Glomerular visceral epithelial cell (primary cell): ENCODE measurements around the gene KIF19.
"Not testable (repeated sequence)": the region's sequence is repeated elsewhere in the genome, so short reads cannot be mapped to it uniquely, and the experiment has no call there.

Experiments
- DNase-seq: peaks from one replicate; pipeline ENCODE4 v3.0.0-alpha.2; 2016; ENCODE audit errors: extremely low spot score

The KIF19 gene

DNA sequence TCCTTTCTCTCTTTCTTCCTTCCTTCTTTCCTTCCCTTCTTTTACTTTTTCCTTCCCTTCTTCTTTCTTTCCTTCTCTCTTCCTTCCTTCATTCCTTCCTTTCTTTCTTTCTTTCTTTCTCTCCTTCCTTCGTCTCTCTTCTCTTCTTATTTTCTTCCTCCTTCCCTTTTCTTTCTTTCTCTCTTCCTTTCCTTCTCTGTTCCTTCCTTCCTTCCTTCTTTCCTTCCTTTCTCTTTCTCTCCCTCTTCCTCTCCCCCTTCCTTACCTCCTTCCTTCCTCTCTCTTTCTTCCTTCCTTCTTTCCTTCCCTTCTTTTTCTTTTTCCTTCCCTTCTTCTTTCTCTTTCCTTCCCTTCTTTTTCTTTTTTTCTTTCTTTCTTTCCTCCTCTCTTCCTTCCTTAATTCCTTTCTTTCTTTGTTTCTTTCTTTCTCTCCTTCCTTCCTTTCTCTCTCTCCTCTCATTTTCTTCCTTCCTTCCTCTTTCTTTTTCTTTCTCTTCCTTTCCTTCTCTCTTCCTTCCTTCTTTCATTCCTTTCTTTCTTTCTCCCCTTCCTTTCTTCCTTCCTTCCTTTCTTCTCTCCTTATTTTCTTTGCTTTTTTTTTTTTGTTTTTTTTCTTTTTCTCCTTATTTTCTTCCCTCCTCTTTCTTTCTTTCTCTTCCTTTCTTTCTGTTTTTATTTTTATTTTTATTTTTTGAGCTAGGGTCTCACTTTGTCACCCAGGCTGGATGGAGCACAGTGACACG, 64.1 kb downstream of the KIF19 start:
- DNase-seq: no peak

DNA sequence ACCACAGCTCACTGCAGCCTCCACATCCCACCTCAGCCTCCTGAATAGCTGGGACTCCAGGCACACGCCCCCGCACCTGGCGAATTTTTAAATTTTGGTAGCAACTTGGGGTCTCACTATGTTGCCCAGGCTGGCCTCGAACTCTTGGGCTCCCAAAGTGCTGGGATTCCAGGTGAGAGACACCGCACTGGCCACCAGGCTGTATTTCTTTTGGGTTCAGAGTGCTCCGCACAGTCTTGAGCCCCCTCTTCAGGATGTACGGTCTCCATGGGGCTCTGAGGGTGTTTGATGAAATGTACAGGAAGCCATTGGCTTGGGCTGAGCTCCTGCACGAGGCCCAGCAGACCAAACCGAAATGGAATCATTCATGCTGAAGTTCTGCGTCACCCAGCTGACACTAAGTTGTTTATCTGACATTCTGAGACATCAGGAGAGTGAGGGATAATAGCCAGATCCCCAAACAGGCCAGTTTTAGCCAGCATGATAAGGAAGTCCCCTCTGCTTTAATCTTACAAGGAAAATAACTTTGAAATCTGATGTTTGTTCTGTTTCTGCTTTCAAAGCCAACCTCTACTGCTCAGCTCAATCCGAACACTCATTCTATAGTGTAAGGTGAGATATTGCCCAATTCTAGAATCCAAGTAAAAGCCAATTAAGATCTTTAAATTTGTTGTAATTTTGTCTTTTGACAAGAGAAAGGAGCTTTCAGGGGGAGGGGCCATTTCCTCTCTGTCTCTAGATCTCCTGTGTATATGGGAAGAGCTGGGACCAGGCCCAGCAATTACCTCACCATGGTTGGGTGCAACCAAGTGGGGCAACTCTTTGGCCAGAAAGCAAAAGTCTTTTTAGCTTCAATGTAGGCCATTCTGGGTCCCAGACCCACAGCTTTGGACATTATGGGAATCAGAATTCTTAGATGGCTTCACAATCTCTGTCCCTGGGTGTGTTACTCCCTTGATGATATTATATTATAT, 64.9 kb downstream of the KIF19 start:
- no peak for DNase-seq

DNA sequence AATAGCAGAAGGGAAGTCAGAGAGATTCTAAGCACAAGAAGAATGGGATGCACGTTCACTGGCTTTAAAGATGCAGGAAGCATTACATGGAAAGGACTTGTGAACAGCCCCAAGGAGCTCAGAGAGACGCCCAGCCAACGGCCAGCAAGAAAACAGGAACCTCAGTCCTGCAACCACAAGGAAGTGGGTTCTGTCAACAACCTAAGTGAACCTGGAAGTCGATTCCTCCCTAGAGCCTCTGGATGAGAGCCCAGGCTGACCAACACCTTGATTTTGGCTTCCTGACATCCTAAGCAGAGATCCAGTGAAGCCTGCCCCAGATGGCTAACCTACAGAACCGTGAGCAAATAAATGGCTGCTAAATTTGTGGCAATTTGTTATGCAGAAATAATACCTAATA, 65.7 kb downstream of the KIF19 start:
- no peak for DNase-seq

DNA sequence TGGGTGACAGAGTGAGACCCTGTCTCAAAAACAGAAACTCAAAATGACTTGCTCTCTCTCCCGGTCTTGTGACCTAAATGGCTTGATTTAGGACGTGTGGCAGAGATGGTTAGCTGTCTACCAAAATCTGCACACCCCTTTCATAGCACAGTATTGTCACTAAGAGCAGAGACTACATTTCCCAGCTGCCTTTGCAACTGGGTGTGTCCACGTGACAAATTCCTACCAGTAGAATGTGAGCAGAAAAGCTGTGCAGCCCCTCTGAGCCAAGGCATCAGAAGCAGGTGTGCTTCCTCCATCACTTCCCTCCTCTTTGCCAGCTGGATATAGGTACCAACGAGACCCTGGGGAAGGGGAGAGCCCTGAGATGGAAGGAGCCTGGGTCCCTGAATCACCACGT, 66.8 kb downstream of the KIF19 start:
- DNase-seq: no peak

DNA sequence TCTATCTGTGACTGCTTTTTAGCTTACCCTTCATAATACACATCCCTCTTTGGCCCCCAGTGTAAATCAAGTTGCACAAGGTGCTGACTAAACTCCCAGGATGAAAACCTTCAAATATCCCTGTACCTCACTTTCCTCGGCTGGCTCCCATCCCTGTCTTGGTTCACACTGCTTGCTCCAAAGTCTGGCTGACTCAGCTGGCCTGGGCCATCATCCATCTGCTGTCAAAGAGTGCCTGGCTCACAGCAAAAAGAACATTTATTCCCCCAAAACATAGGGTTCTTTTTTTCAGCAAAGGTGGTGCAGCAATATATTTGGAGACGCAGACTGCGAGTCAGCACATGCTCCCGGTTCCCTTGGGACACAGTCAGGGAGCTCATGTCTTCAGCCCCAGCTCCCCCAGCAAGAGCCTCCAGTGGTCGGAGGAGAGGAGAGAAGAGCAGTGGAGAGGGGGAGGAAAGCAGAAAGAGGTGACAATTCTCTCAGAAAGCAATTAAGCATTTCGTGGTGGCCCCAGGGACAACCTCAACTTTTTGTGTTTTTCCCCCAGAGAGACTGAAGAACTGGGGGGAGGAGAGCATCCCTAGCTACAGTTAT, 67.4 kb downstream of the KIF19 start:
- DNase-seq: no peak

DNA sequence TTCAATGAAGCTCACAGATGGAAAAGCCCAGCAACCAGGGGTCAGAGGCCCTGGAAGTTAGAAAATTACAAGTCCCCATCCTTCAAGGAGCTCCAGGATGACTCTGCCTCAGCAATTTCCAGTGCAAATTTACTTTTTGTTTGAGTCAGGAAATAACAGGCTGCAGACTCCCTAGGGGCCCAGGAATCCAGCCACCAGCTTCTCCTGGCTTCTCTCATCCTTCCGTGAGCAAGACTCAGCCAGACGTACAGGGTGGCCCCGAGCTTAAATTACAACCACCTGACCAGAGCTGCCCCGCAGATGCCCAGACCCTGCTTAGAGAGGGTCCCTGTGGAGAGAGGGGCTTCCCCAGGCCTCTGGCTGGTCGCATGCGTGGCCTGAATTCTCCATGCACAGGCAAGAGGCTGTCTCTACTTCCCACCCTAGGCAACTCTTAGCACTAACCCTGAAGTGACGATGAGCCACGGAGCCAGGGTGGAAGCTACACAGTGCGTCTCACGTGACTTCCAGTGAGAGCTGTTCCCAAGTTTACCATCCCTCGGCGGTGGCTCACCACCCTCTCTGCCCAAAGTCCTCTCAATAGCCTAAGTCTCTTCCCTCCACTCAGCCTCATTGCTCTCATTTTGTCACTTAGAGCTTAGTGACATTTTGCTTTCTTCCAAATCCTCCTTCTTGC, 68.4 kb downstream of the KIF19 start:
- DNase-seq: no peak

DNA sequence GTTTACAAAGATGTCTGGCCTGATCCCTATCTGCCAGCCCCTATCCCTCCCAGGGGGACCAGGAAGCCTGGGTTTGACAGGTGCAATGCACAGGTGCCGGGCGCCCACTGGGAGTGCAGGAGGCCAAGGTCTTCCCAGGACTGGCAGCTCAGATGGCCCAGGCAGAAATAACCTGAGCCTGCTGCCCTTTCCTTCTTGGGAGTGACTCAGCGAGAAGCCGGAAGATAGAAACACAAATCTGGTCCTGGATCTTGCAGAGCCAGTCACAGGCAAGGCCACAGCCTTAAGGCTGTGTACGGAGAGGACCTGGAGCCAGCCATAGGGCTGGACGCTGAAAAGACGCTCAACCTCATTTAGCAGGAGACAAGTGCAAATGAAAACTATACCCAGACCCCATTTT, 69.0 kb downstream of the KIF19 start:
- DNase-seq: no peak

DNA sequence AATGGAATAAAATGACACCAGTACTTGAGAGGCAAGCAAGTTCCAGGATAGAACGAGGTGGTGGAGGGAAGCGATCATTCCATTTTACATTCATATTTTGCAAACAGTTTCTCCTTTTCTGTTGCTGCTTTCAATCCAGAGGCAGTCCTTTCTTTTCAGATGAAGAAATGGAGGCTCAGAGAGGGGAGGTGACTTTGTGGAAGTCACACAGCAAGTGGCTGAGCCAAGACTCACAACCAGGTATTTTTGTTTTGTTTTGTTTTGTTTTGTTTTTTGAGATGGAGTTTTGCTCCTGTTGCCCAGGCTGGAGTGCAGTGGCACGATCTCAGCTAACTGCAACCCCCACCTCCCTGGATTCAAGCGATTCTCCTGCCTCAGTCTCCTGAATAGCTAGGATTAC, 70.5 kb downstream of the KIF19 start:
- no peak for DNase-seq

DNA sequence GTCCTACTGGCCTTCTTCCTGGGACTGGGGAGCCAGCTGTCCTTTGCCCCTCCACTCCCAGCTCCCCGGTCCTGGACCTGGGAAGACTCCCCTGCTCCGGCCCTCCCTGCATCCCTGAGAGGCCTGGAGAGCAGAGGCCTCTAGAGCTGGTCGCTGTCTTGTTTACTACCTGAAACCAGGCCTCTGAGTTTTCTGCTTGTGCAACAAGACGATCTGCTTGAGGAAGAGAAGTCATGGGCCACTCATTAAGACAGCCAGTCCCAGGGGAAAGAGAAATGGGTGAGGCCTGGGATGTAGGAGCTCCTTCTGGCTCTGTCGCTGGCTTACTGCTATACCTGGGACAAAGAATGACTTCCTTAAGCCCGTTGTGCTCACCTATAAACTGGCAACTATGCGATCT, 76.0 kb downstream of the KIF19 start:
- no peak for DNase-seq

DNA sequence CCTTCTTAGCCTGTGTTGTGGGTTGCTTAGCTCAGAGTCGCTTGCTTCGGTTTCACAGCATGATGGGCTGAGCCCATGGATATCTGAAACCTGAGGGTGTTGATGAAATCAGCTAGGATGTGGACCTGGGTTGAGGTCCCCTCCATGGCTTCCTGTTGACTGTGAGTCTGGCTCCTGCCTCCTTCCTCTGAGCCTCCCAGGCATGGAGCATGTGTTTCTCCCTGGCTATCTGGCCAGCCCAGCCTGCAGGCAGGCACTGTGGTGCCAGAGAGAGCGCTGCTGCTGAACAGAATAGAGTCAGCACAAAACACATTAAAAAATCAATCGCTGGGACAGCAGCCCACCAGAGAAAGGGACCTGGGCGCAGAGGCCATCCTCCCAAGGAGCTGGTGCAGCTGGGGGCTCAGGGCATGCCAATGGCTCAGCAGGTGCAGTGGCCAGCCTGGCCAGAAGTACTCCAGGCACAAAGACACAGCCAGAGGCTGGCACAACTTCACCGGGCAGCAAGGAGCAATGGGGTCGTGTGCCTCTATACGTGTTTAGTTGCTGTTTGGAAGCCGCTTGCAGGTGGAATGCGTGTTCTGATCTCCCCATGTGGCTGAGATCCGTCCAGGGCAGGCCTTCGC, 77.6 kb downstream of the KIF19 start:
- no peak for DNase-seq

DNA sequence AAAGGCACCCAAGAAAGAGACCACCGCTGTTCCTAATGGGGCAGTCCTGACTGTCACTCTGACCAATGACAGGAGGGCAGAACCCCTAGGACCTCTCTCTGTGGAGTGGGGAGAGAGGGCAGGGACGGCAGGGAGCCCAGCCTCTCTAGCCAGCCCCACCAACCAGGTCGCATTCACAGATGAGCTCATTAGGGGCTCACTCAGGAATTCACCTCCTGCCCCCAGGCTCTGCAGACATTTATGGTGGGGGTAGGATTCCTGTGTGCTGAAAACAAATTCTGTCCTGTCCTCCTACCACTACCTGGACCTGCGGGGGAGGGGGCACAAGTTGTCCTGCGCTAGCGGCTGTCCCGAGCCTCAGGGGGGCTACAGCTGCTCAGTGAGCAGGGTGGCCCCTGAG, 78.2 kb downstream of the KIF19 start:
- DNase-seq: no peak

DNA sequence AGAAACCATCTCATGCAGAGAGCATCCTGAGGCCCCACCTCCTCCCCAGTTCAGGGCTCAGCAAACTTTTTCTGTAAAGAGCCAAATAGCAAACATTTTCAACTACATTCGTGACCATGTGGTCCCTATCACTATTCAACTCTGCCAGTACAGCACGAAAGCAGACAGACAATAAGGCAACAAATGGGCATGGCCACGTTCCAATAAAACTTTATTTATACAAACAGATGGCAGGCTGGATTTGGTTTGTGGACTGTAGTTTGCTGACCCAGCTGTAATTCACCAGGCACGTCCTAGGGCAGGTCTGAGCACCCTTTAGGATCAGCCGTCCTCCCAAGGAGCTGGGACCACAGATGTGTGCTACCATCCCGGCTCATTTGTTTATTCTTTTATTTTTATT, 78.8 kb downstream of the KIF19 start:
- no peak for DNase-seq

DNA sequence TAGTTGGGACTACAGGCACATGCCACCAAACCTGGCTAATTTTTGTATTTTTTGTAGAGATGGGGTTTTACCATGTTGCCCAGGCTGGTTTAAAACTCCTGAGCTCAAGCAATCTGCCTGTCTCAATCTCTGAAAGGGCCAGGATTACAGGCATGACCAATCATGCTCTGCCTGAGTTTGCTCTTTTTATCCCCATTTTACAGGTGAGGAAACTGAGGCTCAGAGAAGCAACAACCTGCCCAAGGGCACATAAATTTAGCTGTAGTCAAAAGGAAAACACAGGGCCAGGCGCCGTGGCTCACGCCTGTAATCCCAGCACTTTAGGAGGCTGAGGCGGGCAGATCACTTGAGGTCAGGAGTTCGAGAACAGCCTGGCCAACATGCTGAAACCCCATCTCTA, 79.3 kb downstream of the KIF19 start:
- not testable (repeated sequence) for DNase-seq
